ENCODE results near the gene TTLL4.

- TF ChIP-seq PBX3 (IDR thresholded peaks at IDR 0.05) (no peak), NRF1 (IDR thresholded peaks at IDR 0.05; ENCODE audit: low read depth, low read length) (no peak), USF2 (IDR thresholded peaks at IDR 0.05; ENCODE audit: borderline replicate concordance, low read depth, low read length) (no peak), CTCF (IDR thresholded peaks at IDR 0.05) (no peak), YY1 (IDR thresholded peaks at IDR 0.05; ENCODE audit: low read depth) (no peak), MXI1 (IDR thresholded peaks at IDR 0.05; ENCODE audit: low read depth, low read length) (no peak)
Measured at GRCh38 chr2:218703341-218703740, 7.3 kb upstream of the TTLL4 start.

All from SK-N-SH (cell line).